Umbilical cord (tissue), 2 donors: ENCODE data around the gene SYNDIG1. TPM values are rescaled to one million over a fixed set of nuclear protein-coding genes. Genes with fewer than 3 reads are reported as not detected.

Experiments used
- DNase-seq: peaks from one replicate; pipeline ENCODE4 v3.0.0-alpha.2; 2015; ENCODE audit warnings: low spot score
- total RNA-seq: library from RNA; depleted of rRNA; stranded (reverse); fragments of >200 nt; gene quantifications from one replicate; pipeline ENCODE4 v1.2.3, GENCODE V29; 2014; ENCODE audit warnings: low replicate concordance; ENCODE audit not compliant: insufficient read depth

The SYNDIG1 gene
- total RNA-seq, 1 donor from 2014 or later = 6.3 TPM

DNA sequence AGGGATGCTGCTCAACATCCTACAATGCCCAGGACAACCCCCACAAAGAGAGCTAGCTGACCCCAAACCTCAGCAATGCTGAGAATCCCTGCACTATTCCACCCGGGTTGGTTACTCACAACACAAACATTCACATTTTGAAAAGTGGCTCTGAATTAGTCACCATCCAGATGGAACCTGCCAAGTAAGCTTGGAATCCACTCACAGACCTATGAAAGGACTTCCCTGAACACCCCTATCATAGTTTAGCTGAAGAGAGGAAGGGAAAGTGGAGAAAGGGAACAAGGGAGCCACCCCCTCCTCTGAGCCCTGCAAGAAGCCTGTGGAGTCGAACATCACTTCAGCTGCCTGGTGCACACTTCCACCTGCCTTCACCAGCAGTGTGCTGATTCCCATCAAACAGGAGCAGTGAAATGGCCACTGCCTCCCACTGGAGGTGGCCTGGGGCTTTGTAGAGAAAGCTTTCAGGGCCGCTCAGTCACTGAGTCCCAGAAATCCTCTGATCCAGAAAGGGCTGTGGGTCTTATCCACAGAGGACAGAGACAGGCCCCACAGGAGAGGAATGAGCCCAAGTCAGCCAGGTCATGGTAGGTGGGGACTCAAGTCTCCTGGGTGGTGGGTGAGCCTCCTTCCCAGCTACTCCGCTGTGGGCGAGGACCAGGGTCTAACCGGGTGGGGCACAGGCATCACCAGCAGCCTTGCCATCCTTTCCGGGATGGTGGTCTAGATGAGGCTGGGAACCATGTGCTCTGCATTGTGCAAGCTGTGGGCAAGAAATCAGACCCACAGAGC is 203.7 kb downstream of the SYNDIG1 start:
- DNase-seq = peak; percentile 78

DNA sequence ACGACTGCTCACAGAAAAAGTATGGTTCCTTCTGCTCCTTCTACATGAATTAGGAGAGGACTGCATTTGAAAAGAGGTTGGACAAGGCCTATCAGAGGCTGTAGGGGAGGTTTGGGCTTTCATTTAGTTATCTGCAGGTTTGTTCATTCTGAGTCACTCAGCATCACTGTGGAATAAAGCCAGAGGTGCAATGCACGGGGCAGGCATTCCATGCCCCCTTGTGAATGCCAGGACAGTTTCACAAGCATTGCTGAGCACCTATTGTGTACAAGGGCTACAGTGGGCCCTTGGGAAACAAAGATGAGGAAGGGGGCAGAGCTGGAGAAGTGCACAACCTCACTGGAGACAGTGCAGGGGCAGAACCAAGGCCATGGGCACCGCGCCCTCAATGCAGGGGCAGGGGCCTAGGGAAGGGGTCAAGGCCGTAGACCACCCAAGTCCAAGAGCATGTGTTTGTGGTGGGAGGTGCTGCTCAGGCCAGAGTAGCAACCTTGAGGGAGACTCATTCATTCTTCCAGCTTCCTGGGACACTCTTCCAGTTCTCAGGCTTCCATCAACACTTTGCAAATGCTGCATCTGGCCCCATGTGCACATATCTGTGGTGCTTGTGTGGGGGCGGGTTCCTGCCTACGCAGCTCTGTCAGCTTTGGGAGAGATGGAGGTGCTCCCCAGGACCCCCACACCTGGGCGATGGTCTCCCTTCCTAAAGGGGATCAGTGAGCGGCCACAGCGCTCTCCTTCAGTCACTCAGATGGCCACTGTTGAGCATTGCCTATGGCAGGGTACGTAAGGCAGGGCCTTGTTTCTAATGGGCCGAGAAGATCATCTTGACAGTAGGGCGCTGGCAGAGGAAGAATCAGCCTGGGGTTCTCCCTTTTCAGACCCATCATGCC is 204.5 kb downstream of the SYNDIG1 start:
- DNase-seq = no peak

DNA sequence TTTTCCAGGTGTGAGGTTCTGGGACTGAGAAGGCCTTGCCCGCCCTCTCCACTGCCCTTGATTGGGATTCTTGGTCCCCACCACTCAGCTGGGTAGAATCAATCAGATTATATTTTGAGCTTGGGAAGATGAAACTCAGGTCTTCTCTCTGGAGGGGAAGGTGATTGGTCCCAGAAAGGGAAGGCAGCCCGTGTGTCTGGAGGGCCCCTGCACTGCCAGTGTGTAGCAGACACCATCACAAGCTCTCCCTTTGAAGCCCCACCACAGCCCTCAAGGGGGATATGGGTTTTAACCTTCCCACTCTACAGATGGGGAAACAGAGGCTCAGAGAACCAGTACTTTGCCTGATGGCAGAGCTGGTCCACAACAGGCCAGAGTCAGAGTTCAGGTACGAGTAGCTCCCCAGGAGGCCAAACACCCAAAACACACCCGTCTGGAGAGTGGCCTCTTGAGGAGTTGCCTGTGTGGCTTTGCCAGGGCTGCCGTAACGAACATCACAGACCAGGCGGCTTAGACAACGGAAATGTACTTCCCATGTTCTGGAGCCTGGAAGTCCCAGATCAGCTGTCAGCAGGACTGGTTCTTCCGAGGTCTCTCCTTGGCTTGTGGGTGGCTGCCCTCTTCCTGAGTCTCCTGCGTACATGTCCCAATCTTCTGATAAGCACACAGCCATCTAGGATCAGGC is 205.6 kb downstream of the SYNDIG1 start:
- no peak for DNase-seq

DNA sequence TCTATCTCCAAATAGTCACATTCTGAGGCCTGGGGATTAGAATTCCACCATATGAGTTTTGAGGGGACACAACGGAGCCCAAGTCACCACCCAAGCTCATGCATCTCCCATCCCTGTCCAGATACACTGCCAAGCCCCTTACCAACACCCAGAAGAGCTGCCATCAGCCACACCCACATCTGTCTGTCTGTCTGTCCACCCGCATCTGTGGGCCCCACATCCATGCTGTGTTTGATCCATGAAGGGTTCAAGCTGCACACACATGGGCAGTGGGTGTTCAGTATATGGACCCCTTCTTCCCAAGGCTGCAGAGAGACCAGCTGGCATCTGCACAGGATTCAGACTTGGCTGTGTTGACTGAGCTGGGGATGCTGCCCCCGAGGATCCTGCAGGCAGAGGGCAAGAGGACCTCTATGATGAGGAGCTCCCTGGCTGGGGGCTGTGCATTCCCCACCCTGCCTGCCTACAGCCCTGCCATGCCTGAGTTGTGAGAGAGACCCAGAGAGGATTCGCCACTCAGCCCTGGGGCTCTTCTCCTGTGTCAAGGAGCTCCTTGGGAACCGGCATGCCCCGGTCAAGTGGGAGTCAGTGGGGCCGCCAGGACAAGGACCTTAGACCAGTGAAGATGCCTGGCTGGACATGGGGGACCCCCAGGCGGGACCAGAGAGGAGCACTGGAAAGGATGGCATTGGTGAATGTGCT is 206.4 kb downstream of the SYNDIG1 start:
- DNase-seq = no peak

DNA sequence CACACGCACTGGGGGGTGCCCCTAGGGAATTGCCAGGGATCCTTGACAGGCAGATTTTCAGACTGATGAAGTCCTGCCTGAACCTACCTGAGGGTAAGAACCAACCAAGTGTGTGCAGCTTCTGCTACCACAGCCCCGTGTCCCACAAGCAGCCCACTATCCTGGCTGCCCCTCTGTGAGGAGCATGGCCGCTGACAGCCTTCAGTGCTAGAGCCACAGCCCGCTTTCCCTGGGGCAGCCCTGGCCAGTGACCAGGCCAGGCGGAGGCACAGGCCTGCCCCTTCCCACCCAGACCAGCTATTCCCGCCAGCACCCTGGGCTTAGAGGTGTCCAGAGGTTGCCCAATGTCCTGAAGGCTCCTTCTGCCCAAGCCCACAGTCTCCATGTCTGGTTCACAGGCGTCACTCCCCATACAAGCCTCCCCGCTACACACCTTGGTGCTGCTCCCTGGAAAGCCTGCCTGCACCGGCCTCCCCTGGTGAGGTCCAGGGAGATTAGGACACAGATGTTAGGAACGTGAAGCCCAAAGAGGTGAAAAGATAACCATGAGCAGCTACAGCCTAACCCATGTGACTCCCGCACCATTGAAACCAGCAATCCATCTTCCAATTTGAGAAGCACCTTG is 207.0 kb downstream of the SYNDIG1 start:
- DNase-seq = no peak

DNA sequence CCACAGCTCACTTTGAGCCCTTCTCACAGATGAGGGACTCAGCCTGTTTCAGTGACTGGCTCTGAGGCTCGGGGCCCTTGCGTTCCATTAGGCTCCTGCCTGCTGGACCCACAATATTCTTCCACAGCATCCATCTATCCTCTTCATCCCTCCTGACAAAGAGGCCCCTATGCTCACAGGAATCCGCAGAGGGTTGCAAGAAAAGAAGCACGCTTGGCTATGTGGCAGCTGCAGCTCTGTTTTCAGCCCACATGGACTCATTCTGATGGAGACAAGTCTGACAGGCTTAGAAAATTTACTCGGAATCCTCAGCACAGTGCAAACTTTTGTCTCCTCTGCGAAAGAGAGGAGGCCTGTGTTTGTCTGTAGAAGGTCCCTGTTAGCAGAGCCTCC is 207.5 kb downstream of the SYNDIG1 start:
- no peak for DNase-seq

DNA sequence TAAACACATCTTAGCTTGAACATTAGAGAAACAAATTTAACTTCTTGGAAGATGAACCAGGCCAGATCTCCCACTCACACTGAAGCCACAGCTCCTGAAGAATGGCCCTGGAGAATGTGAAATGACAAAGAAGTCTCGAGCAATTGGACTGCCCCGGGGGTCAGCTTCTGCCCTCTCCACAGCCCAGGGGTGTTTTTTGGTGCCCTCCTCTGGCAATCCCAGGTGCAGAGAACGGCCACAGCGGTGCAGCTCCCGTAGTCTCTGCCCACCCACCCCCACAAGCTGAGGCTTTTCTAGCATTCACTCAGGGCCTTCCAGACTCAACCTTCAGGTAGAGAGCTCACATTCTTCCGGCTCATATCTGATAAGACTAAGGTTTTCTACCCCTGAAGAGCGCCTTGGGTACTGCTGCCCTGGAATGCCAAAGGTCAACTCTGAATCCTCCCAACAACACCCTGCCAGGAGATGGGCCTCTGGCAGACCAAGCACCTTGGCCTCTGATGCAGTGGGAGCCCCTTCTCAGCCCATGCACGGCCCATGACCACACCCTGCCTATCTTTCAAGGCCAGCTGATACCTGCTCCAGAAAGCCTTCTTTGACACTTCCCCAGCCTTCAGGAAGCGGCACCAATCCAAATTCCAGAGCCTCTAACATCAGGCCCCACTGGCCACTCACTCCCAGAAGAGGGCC is 208.3 kb downstream of the SYNDIG1 start:
- DNase-seq = no peak

DNA sequence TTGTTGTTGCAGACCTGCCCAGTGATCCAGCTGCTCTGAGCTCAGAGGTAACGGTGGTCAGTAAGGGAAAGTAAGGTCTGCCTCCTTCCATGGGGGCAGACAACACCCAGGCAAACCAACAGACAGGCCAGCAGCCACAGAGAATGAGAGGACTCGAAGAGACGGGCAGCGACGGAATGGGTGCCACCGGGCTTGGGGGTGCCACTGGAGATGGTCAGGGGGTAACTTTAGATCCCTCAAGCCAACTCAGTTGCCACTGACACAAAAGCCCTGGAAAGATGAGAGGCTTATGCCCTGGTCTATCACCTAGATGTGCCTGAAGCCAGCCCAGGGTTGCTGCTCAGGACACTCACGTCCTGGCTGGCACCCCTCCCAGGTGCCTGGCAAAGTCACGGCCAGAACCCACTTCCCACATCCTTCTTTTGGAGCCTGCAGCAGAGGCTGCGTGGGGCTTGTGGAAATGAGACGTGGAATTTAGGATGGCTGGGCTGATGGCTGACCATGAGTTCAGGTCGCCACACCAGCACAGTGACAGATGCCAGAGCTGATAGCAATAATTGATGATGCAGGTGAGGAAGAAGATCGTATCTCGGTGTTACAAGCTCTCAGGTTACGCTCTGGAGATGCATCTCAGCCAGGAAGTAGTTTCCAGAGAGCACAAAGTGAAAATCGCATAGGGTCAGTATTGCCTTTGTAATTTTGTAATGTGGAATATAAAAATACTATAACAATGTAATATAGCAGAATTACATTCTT is 209.1 kb downstream of the SYNDIG1 start:
- DNase-seq = no peak

DNA sequence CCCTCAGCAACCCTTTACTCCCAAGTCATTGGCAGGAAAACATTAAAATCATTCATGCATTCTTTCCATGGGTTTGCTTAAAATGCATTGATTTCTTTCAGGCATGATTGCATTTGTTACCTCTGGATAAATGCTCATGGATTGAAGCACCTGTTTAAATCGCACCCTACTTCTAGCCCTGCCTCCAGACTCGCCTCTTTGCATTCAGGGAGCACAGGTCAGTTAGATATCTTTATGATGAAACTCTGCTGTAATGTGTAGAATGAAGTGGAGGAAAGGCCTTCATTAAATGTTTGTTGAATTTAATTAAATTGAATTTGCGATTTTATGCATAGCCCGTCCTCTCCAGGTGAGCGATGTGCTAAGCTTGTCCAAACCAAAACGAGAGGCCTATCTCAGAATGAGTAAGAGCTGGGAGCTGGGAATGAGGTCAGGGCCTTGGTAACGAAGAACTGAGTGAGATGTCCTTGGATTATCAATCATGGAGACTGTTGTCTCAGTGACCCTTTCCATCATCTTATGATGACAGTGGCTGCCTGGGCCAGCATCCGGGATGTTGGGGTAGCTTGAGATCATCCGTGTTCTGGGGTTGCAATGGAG is 210.1 kb downstream of the SYNDIG1 start:
- DNase-seq = no peak

DNA sequence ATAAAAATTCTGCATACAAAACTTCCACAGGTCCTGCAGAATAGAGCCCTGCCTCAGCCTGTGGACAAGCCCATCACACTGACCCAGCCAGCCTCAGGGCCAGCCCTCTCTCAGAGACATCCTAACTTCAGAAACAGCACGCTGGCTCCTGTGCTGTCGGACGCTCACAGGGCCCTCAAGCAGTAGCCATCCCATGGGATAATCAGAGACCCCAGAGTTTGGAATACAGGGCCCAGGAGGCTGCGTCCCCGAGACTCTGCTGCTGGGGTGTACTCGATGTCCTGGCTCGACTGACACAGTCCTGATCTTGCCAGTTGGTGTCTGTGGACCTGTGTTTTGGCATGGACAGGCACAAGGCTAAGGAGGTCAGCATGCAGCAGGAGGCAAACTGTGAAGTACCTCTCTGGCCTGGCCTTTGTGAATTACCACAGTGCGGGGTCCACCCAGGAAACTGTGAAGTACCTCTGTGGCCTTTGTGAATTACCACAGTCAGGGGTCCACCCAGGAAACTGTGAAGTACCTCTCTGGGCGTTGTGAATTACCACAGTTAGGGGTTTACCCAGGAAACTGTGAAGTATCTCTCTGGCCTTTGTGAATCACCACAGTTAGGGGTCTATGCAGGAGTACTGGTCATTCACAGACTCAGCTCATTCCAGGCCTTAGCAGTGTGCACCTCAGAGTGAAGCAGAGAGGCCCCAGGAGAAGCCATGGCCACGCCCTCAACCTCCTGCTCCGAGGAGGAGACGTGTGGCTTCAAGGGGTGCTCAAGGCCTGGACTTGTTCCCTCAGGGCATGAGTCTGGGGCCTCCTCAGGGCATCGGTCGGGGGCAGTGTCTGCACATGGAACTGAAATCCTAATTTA is 212.4 kb downstream of the SYNDIG1 start:
- DNase-seq = no peak

DNA sequence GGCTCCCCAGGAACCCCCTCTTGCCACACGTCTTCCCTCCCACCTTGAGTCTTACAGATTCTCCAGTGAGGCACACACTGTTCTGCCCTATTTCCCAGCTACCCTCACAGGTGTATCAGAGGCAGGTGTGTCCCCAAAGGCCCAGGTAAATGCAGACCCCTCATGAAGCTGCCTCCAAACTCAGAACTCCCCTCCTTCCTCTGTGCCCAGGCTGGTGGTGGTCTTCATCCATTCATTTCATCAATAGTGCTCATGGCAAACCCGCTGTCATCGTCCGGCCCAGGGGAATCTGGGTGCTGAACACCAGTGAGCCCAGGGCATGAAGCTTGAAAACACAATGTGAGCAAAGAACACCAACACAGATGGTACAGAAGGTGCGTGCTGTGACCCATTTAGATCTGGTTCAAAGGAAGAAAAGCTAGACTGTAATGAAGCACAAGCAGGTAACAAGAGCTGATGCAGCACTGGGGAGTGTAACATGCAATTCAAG is 213.1 kb downstream of the SYNDIG1 start:
- no peak for DNase-seq

DNA sequence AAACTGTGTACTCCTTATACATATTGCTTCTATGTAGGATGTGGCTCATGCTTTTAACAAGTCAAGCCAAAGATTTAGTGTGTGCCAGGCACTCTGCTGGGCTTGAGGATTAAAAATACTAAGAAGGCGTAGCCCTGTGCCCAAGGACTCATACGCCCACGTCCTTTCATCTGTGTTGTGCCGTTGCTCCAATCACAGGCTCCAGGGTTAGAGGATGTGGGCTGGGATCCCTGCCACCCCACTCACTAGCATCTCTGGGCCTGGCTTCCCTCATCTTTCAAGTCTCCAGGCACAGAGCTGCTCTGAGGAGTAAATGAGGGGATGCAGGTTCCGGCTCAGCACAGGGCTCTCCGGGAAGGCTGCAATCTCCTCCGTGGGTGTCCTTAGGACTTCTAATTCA is 214.2 kb downstream of the SYNDIG1 start:
- DNase-seq = no peak

DNA sequence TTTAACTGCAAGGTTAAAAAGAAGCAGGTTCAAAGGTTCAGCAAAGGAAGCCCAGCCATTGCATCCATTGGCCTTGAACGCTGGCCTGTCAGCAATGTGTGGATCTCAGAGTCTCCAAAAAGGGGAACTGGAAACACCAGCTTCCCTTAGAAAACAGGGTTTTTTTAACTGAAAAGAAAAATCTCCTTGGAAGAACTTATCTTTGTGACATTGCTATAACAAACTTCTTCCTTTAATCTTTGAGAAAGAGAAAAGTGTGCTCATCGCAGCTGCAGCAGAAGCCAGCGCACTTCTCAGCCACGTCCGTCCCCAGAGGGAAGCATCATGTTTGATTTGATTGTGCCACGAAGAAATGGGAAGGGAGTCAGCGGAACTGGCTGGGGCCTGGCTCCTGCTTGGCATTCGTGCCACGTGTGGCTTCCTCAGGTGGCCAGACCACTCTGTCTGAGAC is 215.0 kb downstream of the SYNDIG1 start:
- no peak for DNase-seq

DNA sequence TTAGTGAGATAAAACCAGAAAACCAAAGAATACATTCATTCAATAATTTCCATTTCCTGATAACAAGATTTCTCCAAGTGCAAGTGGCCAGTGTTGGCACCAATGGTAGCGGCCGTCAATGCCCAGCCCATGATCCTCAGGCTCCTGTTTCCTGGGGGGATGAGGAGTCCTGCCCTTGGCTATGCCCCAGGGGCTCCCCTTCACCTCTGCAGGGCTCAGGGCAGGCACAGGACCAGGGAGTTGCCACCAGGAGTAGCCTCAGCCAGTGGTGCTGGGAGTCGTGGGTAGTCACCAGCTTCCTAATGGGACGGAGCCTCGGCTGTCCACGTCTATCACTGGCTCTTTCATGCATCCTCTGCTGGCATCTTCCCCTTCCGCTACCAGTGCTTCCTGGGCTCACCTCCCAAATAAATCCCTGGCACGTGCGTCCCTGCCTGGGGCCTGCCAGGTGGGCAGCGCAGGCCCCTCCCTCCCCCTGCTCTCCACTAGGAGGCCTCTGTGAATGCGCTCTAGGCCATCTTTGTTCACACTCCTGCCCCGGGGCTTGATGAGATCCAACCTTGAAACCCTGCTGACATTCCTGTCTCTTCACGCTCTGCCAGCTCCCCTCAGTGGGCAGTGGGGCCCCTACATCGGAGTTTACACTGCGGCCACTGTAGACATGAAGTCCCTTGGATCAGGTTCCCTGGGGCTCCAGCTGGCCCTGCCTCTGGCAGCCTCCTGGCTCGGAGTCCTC is 215.7 kb downstream of the SYNDIG1 start:
- no peak for DNase-seq

DNA sequence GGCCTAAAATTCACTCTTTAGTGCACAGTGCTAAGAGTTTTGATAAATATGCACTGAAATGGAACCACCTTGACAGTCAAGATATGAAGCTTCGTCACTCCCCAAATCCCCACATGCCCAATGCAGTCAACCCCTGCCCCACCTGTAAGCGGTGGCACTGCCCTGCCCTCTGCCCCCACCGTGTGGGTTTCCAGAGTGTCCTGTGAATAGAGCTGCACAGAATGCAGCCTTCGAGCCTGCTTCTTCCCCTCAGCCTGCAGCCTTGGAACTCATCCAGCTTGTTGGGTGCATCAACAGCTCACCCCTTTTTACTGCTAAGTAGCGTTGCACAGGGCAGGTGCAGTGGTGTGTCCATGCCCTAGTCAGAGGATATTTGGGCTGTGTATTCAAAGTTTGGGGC is 216.3 kb downstream of the SYNDIG1 start:
- DNase-seq = no peak

DNA sequence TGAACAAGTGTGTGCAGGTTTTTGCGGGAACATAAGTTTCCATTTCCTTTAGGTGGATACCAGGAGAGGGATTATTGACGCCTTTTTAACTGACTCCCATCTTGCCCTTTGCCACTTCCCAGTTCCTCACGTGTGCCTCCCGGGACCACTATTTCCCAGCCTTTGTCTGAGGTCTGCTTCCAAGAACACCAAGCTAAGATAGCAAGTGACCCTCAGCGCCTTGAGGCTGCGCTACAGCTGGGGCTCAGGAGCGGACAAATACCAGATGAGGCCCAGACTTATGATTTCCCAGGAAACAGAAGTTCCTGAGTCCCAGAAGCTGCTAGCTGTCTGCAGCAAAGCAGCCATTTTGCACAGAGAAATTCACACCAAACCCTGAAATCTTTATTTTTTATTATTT is 216.7 kb downstream of the SYNDIG1 start:
- DNase-seq = no peak

DNA sequence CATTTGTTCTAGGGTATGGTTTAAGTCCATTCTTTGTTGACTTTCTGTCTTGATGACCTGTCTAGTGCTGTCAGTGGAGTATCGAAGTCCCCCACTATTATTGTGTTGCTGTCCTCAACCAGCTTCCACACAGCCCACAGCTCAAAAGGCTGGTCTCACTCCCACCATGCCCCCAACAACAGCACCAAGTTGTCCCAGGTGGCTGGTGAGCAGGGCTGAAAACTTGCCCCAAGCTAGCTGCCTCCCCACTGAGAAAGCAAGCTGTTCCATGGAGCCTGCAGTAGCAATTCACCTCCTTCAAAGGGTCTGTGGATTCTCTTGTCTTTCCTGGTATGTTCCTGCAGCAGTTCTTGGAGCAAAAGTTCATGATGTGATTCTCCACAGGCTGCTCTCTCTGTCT is 221.0 kb downstream of the SYNDIG1 start:
- DNase-seq = no peak
